ENCODE data around the gene PTPN1. TPM values are rescaled to one million over a fixed set of nuclear protein-coding genes. Genes with fewer than 3 reads are reported as not detected.

Gene PTPN1
- total RNA-seq, 4 donors from 2014 or later, result 19.9 to 31.4 (median 23.2) TPM

- TF ChIP-seq CTCF (IDR thresholded peaks at IDR 0.05; ENCODE audit: low read depth), result no peak
Measured at GRCh38 chr20:50508171-50508755, 1.9 kb upstream of the PTPN1 start.

- no peak for TF ChIP-seq CTCF (IDR thresholded peaks at IDR 0.05; ENCODE audit: low read depth)
Measured at GRCh38 chr20:50510706-50511542, 741 bp downstream of the PTPN1 start.

- TF ChIP-seq CTCF (IDR thresholded peaks at IDR 0.05; ENCODE audit: low read depth), result no peak
Measured at GRCh38 chr20:50512323-50512722, 2.1 kb downstream of the PTPN1 start.

- no peak for TF ChIP-seq CTCF (IDR thresholded peaks at IDR 0.05; ENCODE audit: low read depth)
Measured at GRCh38 chr20:50513169-50514034, 3.2 kb downstream of the PTPN1 start.

GRCh38 chr20:50514035-50514337, 3.8 kb downstream of the PTPN1 start:
- no peak for TF ChIP-seq CTCF (IDR thresholded peaks at IDR 0.05; ENCODE audit: low read depth)

- no peak for TF ChIP-seq CTCF (IDR thresholded peaks at IDR 0.05; ENCODE audit: low read depth)
Measured at GRCh38 chr20:50514750-50515149, 4.6 kb downstream of the PTPN1 start.
